ENCODE measurements around the gene APOL1. TPM values are rescaled to one million over a fixed set of nuclear protein-coding genes. Genes with fewer than 3 reads are reported as not detected.

The APOL1 gene
- total RNA-seq, 1 donor from 2014 or later = 15.2 TPM

GRCh38 chr22:36237462-36238372, 15.2 kb upstream of the APOL1 start:
- no peak for DNase-seq
- Histone ChIP-seq H3K4me3 (peak overlapping the region; percentile 74), H3K9me3 (replicated peaks) (no peaks in the 10 kb centered on the region), H3K27me3 (ENCODE audit: low read depth) (no peaks in the 10 kb centered on the region), H3K27ac (replicated peaks) (peak overlapping the region; percentile 93), H3K4me1 (peaks cover 68% of the 10 kb centered on the region), H3K36me3 (peaks cover 15% of the 10 kb centered on the region)
- TF ChIP-seq, protein P1, sequence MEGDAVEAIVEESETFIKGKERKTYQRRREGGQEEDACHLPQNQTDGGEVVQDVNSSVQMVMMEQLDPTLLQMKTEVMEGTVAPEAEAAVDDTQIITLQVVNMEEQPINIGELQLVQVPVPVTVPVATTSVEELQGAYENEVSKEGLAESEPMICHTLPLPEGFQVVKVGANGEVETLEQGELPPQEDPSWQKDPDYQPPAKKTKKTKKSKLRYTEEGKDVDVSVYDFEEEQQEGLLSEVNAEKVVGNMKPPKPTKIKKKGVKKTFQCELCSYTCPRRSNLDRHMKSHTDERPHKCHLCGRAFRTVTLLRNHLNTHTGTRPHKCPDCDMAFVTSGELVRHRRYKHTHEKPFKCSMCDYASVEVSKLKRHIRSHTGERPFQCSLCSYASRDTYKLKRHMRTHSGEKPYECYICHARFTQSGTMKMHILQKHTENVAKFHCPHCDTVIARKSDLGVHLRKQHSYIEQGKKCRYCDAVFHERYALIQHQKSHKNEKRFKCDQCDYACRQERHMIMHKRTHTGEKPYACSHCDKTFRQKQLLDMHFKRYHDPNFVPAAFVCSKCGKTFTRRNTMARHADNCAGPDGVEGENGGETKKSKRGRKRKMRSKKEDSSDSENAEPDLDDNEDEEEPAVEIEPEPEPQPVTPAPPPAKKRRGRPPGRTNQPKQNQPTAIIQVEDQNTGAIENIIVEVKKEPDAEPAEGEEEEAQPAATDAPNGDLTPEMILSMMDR (IDR thresholded peaks at IDR 0.05; ENCODE audit: borderline replicate concordance) = no peak
- intact Hi-C loops (cut with micrococcal nuclease) = no loop called here

- intact Hi-C loops (cut with micrococcal nuclease) = no loop called here
- H3K9me3 ChIP-seq (replicated peaks) = no peaks in the 10 kb centered on the region
- H3K27ac ChIP-seq (replicated peaks) = peak overlapping the region; percentile 93
- TF ChIP-seq, protein P1 (IDR thresholded peaks at IDR 0.05; ENCODE audit: borderline replicate concordance) = no peak
- no peak for DNase-seq
- peaks cover 66% of the 10 kb centered on the region for H3K4me1 ChIP-seq
- no peaks in the 10 kb centered on the region for H3K27me3 ChIP-seq (ENCODE audit: low read depth)
- H3K36me3 ChIP-seq = peaks cover 6% of the 10 kb centered on the region
- peak overlapping the region; percentile 74 for H3K4me3 ChIP-seq
Observed at GRCh38 chr22:36238373-36239149, 14.4 kb upstream of the APOL1 start.

DNA sequence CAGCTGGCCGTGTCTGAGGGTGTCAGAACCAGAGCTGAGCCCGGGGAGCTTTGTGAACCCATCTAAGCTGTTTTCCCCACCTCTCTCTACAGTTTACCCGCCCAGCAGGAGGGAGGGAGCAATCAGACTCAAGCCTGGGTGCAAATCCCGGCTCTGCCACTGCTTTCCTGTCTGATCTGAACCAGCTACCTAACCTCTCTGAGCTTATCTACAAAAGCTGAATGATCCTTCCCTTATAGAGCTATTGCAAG, 13.9 kb upstream of the APOL1 start:
- DNase-seq = no peak
- Histone ChIP-seq H3K27ac (replicated peaks) (peak overlapping the region; percentile 93), H3K4me3 (peak overlapping the region; percentile 74), H3K27me3 (ENCODE audit: low read depth) (no peaks in the 10 kb centered on the region), H3K9me3 (replicated peaks) (no peaks in the 10 kb centered on the region), H3K4me1 (peaks cover 66% of the 10 kb centered on the region), H3K36me3 (peaks cover 3% of the 10 kb centered on the region)
- TF ChIP-seq, protein P1 (IDR thresholded peaks at IDR 0.05; ENCODE audit: borderline replicate concordance) = no peak
- intact Hi-C loops (cut with micrococcal nuclease) = no loop called here

- TF ChIP-seq, protein P1 (IDR thresholded peaks at IDR 0.05; ENCODE audit: borderline replicate concordance) = peak; percentile 78
- Histone ChIP-seq H3K27ac (replicated peaks) (peak within 1 kb of the TSS; percentile 93), H3K27me3 (ENCODE audit: low read depth) (no peaks in the 10 kb centered on the region), H3K4me1 (peaks cover 66% of the 10 kb centered on the region), H3K4me3 (peak within 1 kb of the TSS; percentile 74), H3K36me3 (peaks cover 2% of the 10 kb centered on the region), H3K9me3 (replicated peaks) (no peaks in the 10 kb centered on the region)
- intact Hi-C loops (cut with micrococcal nuclease) = no loop called here
- peak; percentile 90 for DNase-seq
Observed at GRCh38 chr22:36239401-36240171, 13.3 kb upstream of the APOL1 start, which contains the start of gene APOL2. Gene APOL2, minus strand, starts transcription at chr22:36239527. Its CDS starts 6,365 bp downstream, at chr22:36233162.

- Histone ChIP-seq H3K36me3 (no peaks in the 10 kb centered on the region), H3K4me3 (no peak overlapping the region), H3K27ac (replicated peaks) (peak overlapping the region; percentile 86), H3K27me3 (ENCODE audit: low read depth) (no peaks in the 10 kb centered on the region), H3K9me3 (replicated peaks) (no peaks in the 10 kb centered on the region), H3K4me1 (peaks cover 33% of the 10 kb centered on the region)
- TF ChIP-seq, protein P1 (IDR thresholded peaks at IDR 0.05; ENCODE audit: borderline replicate concordance) = no peak
- DNase-seq = no peak
- intact Hi-C loops (cut with micrococcal nuclease) = no loop called here
Observed at GRCh38 chr22:36243986-36244385, 8.9 kb upstream of the APOL1 start.
